Activated T-cell treated with anti-CD3 and anti-CD28 coated beads, Interleukin-2, amount 50 U/mL, for 1 hour (primary cell): ENCODE data around the gene KPNA4.
"Not testable (repeated sequence)": the region's sequence is repeated elsewhere in the genome, so short reads cannot be mapped to it uniquely, and the experiment has no call there.

Experiments
- DNase-seq: peaks from one replicate; pipeline ENCODE4 v3.0.0-alpha.2; 2020

Gene KPNA4

GRCh38 chr3:160482796-160483195 is 82.6 kb downstream of the KPNA4 start:
- no peak for DNase-seq

DNA sequence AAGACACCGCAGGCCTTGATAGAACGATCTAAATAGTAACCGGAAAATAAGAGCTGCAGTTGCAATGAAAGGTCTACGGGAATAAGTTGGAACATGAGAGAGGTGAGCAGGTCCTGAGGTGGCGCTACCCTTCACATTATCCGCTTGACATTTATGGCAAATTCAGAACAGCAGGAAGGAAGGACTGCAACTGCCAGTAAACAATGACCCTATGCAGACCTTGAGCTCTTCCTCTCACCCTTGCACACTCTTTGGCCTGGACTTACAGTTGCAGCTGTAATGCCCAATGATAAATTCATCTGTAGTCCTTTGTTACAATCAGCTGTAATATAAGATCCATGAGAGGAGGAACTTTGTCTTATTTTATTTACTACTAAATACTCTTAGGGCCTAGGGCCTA is 83.5 kb downstream of the KPNA4 start:
- no peak for DNase-seq

- DNase-seq: no peak
Measured at GRCh38 chr3:160480931-160481330, 84.4 kb downstream of the KPNA4 start.

GRCh38 chr3:160479376-160479775 is 86.0 kb downstream of the KPNA4 start:
- no peak for DNase-seq

GRCh38 chr3:160478338-160478737 is 87.0 kb downstream of the KPNA4 start:
- DNase-seq: no peak

DNA sequence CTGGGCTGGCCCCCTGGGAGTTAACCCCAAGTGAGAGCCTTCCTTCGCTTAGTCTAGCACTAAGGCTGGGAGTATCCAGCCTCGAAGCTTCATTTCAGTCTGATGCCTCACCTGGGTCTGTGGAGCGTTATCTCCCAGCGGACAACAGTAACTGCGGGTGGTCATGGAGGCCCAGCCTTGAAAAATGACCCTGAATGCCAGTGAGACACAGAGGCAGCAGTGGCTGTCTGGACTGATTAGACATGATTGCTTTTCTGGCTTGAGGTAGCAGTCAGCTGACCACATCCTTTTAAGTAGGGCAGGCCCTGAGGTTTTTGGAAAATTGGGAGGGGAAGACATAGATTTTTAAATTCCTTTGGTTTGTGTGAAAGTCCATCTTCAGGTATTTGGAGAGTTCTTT is 87.6 kb downstream of the KPNA4 start:
- no peak for DNase-seq

GRCh38 chr3:160475884-160476283 is 89.5 kb downstream of the KPNA4 start:
- DNase-seq: no peak

- no peak for DNase-seq
Measured at GRCh38 chr3:160475153-160475552, 90.2 kb downstream of the KPNA4 start.

- DNase-seq: no peak
Measured at GRCh38 chr3:160474416-160474838, 90.9 kb downstream of the KPNA4 start.

DNA sequence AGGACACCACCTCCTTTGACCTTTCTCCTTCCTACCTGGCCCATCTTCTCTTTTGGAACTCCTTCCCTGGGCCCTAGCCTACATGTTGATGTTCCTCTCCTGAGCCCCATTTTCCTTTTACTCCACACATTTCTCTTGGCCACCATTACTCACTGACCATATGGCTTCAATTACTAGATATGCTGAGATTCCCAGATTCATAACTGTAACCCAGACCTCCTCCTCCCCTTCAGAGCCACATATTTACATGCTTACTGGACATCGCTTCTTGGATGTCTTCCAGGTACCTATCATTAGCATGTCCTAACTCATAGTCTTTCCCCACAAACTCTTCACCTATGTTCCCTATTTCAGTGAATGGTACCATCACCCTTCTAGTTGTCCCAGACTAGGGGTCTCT is 91.4 kb downstream of the KPNA4 start:
- DNase-seq: no peak

DNA sequence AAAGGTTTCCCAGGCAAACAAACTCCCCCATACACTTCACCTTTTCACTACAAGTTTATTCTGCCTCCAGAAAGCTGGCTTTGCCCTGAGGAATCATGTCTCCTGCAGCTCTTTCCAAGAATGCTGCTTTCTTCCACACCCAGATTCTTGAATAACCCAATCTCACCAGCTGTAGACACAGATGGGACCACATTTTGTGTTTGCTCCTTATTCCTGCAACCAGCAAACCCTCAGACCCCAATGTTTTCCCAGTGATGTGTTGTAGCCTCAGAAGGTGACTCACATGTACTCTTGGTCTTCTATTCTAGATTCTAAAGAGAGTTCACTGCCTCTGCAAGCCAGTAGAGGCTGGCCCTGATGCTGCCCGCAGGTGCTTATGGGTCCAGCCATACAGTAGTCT is 92.2 kb downstream of the KPNA4 start:
- no peak for DNase-seq

DNA sequence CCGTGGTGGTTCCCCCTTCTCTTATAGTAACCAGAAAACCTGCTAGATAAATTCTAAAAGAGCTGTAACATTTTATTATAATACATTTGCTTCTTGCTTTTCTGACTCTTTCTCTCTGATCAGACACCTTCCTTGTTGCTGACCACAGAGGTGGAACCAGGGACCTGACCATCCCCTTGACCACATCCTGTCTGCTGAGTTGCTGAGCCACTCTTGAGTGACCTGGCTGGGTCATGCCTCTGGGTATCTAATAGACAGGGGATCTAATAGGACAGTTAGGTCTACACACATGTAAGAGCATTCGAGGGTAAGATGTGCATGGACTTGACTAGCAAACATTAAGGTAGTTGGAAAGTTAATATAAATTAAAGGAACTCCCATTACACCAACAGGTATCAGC is 93.0 kb downstream of the KPNA4 start:
- DNase-seq: no peak

DNA sequence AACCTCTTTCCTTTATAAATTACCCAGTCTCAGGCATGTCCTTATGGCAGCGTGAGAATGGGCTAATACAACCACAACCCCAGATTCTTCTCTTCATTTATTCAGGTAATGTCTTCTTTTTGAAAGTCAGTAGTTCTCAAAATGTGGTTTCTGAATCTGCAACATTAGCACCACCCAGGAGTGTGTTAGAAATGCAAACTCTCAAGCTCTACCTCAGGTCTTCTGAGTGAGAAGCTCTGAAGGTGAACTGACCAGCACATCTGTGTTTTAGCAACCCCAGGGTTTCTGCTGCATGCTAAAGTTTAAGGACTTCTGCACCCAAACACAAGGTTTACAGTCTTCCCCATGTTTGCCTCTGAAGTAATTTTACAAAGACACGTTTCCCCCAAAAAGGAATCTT is 93.5 kb downstream of the KPNA4 start:
- DNase-seq: no peak

DNA sequence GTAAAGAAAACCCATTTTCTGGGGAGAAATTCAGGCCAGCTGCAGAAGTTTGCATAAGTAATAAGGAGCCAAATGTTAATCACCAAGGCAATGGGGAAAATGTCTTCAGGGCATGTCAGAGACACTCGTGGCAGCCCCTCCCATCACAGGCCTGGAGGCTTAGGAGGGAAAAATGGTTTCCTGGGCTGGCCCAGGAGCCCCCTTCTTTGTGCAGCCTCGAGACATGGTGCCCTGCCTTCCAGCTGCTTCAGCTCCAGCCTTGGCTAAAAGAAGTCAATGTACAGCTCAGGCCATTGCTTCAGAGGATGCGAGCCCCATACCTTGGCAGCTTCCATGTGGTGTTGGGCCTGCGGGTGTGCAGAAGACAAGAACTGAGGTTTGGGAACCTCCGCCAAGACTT is 95.2 kb downstream of the KPNA4 start:
- DNase-seq: no peak

DNA sequence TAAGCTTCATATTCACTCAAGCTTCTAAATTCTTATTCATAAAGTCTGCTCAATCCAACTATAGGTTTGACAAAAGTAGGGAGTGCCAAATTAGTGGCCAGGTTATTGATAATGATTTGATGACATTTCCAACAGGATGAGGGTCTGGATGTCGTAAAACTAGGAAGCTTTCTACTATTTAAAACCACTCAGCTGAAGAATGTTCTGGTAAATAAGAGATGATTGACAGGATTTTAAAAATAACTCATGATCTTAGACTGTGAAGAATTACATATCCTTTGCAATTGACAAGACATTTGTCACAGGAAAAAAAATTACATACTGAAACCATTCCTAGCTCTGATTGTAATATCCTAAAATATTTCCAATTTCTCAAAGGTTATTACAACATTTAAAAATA is 100.4 kb downstream of the KPNA4 start:
- no peak for DNase-seq

DNA sequence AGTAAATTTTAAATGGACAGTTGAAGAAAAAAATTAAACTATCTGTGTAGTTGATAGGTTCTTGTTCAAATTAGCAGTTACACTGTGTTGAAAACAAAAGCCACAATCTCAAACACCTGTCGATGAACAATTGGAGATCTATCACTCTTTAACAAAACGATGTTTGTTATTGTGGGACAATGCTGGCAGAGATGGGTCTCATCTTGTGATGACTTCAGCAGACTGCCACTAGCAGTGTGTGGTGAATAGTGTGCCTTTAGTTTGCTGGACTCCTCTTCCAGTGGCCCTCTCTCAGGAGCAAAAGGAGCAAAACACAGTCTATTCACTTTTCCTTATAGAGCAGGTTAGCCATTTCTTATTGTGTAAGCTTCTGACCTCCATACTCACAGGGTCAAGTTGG is 101.0 kb downstream of the KPNA4 start:
- DNase-seq: no peak

DNA sequence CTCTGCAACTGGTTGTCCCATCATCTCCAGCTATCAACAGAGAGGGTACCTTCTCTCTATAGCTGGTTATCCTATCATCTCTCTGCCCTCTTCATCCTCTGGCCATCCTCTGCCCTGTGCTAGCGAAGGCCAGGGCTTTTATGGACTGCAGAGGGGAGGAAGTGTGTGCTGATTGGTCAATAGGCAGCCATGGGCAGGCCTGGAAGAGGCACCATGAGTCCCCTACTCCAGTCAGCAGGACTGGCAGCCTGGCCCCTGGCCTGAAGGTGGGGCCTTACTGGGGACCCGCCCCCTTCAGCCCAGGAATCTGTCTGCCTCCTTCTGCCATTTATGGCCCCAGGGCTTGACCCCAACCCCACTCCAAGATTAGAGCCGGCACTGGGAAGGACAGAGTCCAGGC is 105.3 kb downstream of the KPNA4 start:
- no peak for DNase-seq

GRCh38 chr3:160459450-160459970 is 105.9 kb downstream of the KPNA4 start:
- DNase-seq: no peak

DNA sequence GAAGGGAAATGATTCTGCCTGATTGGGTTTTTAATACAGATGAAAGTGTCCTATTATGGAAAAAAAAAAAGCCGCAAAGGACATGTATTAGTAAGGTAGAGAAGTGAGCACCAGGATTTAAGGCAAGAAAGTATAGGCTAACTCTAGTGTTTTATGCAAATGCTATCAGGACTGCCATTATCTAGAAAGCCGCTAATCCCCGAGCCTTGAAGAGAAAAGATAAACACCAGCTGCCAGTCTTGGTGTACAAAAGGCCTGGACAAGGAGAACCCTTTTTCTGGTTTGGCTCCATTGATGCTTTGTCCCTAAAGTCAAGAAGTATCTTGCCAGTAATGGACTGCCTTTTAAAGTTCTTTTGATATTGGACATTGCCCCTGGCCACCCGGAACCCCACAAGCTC is 107.2 kb downstream of the KPNA4 start:
- no peak for DNase-seq

- no peak for DNase-seq
Measured at GRCh38 chr3:160455846-160456245, 109.5 kb downstream of the KPNA4 start.

- DNase-seq: no peak
Measured at GRCh38 chr3:160454995-160455394, 110.4 kb downstream of the KPNA4 start.

GRCh38 chr3:160452251-160452650 is 113.1 kb downstream of the KPNA4 start:
- DNase-seq: not testable (repeated sequence)

DNA sequence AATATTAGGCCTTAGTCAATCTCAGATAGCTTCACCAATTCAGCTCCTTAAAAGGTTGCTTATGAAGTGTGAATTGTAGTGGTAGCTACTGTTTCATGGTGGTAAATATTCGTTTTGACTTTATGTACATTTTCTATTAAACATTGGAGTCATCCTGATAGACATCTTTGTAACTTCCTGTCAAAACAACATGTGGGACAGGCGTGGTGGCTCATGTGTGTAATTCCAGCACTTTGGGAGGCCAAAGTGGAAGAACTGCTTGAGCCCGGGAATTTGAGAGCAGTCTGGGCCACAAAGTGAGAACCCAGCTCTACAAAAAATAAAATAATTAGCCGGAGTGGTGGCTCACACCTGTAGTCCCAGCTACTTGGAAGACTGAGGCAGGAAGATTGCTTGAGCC is 113.8 kb downstream of the KPNA4 start:
- no peak for DNase-seq

- no peak for DNase-seq
Measured at GRCh38 chr3:160450846-160451245, 114.5 kb downstream of the KPNA4 start.

DNA sequence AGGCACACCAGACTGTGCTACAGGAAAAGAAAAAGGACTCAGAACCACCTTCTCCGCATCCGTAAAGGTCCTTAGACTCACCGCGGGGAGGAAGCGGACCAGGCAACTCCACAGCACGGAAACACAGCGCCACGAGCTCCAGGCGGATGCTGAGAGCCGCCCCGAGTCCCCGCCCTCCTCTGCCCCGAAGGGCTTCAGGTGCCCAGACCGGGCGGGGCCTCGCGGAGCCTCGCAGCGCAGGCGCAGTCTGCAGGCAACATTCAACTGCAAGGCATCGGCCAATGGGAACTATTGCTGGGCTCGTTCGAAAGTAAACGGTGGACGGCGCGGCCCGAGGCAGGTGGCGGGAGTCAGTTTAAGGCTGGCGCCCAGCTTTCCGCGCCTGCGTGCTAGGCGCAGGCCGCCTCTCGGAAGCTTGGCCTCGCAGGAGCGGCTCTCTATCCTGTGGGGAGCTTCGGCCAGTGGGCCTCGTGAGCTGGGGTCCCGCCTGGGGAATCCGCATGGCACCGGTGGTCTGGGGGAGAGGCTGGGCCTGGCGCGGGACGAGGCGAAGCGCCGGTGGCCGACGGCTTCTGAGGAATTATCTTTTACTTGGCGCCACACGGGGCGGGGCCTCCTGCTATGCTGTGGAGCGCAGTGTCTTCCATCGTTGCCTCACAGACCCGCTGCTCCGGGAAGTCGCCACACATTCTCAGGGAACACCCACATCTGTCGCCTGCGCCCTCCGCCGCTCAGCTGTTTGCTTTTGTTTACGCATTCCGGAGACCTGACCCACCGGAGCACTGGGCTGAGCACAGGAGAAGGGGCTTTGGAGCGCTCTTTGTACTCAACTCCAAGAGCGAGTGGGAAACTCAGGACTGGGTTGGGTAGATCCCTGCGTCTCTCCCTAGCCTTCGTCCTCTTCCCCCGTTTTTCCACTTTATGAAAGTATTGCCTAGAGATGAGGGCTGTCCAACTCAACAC is 115.5 kb downstream of the KPNA4 start, which contains the start of gene TRIM59:
TRIM59 (minus strand) TSS at position 151 of the 963 bp plus-strand sequence. CDS start 10,603 bp downstream, outside the sequence.
- peak; percentile 95 for DNase-seq
